Suprapubic skin (tissue), 4 donors: ENCODE results near the gene SLX4.

Source experiments
- POLR2A ChIP-seq, 2 donors: fragments of 450-650 bp; IDR thresholded peaks; one replicate each; pipeline ENCODE4 v1.6.1; 2017; ENCODE audit warnings: antibody characterized with exemption in 2 of 2, mild to moderate bottlenecking in 2 of 2, moderate library complexity in 2 of 2
- POLR2AphosphoS5 ChIP-seq, 3 donors: sonication (generic); formaldehyde crosslinking; IDR thresholded peaks; one replicate each; pipeline ENCODE4 v1.6.1; 2017; ENCODE audit warnings: antibody characterized with exemption in 3 of 3
- TF ChIP-seq, protein P1 (sequence below), 2 donors: fragments of 200-600 bp in 1 of 2; fragments of 450-650 bp in 1 of 2; sonication (generic) in 1 of 2; IDR thresholded peaks; one replicate each; pipeline ENCODE4 v1.5.1; 2016 to 2019; ENCODE audit warnings: antibody characterized with exemption in 2 of 2, mild to moderate bottlenecking in 1 of 2, moderate library complexity in 1 of 2

DNA sequence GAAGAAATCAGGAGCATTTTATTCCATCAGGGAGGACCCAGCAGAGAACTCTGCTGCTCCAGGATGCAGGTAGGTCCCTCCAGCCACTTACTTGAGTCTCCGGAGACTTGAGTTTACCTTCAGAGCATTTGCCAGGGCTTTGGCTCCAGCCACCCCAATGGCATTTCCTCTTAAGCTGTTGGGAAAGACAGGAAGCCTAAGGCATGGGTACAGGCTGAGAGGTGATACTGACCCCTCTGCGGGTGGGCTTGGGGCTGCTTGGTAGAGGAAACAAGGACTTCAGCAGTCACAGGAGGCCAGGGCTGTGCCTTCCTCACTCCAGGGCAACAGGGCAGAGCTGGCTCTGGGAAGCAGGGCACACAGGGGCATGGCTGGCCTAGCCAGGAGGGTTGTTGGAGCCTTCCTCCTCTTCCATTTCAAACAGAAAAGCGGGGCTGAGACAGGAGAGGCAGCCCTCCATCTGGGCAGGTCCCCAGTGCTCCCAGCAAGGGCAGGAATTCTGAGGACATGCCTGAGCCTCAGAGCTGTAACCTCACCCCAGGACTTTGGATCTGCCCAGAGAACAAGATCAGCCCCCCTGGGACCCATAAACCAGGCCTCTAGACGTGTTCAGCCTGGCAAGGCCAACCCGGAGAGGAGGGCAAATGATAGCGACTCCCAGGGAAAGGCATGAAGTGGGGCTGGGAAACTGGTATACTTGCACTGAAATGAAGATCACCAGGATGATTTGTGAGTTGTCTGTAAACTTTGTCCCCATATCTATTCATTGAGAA is 68.6 kb downstream of the SLX4 start:
- TF ChIP-seq, protein P1, sequence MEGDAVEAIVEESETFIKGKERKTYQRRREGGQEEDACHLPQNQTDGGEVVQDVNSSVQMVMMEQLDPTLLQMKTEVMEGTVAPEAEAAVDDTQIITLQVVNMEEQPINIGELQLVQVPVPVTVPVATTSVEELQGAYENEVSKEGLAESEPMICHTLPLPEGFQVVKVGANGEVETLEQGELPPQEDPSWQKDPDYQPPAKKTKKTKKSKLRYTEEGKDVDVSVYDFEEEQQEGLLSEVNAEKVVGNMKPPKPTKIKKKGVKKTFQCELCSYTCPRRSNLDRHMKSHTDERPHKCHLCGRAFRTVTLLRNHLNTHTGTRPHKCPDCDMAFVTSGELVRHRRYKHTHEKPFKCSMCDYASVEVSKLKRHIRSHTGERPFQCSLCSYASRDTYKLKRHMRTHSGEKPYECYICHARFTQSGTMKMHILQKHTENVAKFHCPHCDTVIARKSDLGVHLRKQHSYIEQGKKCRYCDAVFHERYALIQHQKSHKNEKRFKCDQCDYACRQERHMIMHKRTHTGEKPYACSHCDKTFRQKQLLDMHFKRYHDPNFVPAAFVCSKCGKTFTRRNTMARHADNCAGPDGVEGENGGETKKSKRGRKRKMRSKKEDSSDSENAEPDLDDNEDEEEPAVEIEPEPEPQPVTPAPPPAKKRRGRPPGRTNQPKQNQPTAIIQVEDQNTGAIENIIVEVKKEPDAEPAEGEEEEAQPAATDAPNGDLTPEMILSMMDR (IDR thresholded peaks at IDR 0.05), result no peak
- TF ChIP-seq POLR2A (IDR thresholded peaks at IDR 0.05) (no peak), POLR2AphosphoS5 (IDR thresholded peaks at IDR 0.05) (no peak)
